ENCODE measurements around the gene JCHAIN.
"Not testable (repeated sequence)": the region's sequence is repeated elsewhere in the genome, so short reads cannot be mapped to it uniquely, and the experiment has no call there.

Gene JCHAIN

GRCh38 chr4:70676554-70677090 is 10.3 kb upstream of the JCHAIN start:
- no peaks in the 10 kb centered on the region for H3K9me3 Mint-ChIP-seq
- H3K4me1 Mint-ChIP-seq (ENCODE audit: low read depth): peaks cover 17% of the 10 kb centered on the region
- no peak overlapping the region for H3K4me3 Mint-ChIP-seq
- H3K27me3 Mint-ChIP-seq (ENCODE audit: low read depth): peaks cover 26% of the 10 kb centered on the region
- no peaks in the 10 kb centered on the region for H3K36me3 Mint-ChIP-seq (ENCODE audit: low read depth)
- H3K27ac Mint-ChIP-seq: peak overlapping the region; percentile 36

GRCh38 chr4:70674731-70675130 is 8.4 kb upstream of the JCHAIN start:
- H3K36me3 Mint-ChIP-seq (ENCODE audit: low read depth): no peaks in the 10 kb centered on the region
- no peak overlapping the region for H3K27ac Mint-ChIP-seq
- H3K4me1 Mint-ChIP-seq (ENCODE audit: low read depth): peaks cover 17% of the 10 kb centered on the region
- no peak overlapping the region for H3K4me3 Mint-ChIP-seq
- no peaks in the 10 kb centered on the region for H3K9me3 Mint-ChIP-seq
- peaks cover 40% of the 10 kb centered on the region for H3K27me3 Mint-ChIP-seq (ENCODE audit: low read depth)

- Mint-ChIP-seq H3K4me3 (no peak overlapping the region), H3K27ac (no peak overlapping the region), H3K9me3 (no peaks in the 10 kb centered on the region), H3K36me3 (ENCODE audit: low read depth) (no peaks in the 10 kb centered on the region), H3K4me1 (ENCODE audit: low read depth) (peaks cover 17% of the 10 kb centered on the region), H3K27me3 (ENCODE audit: low read depth) (peaks cover 40% of the 10 kb centered on the region)
Observed at GRCh38 chr4:70674191-70674590, 7.9 kb upstream of the JCHAIN start.

- no peaks in the 10 kb centered on the region for H3K9me3 Mint-ChIP-seq
- no peak overlapping the region for H3K4me3 Mint-ChIP-seq
- no peaks in the 10 kb centered on the region for H3K4me1 Mint-ChIP-seq (ENCODE audit: low read depth)
- H3K27ac Mint-ChIP-seq: no peak overlapping the region
- no peaks in the 10 kb centered on the region for H3K36me3 Mint-ChIP-seq (ENCODE audit: low read depth)
- peaks cover 40% of the 10 kb centered on the region for H3K27me3 Mint-ChIP-seq (ENCODE audit: low read depth)
Observed at GRCh38 chr4:70671091-70671490, 4.8 kb upstream of the JCHAIN start.

GRCh38 chr4:70670332-70671014 is 4.2 kb upstream of the JCHAIN start:
- H3K36me3 Mint-ChIP-seq (ENCODE audit: low read depth): no peaks in the 10 kb centered on the region
- no peak overlapping the region for H3K4me3 Mint-ChIP-seq
- H3K27ac Mint-ChIP-seq: no peak overlapping the region
- no peaks in the 10 kb centered on the region for H3K9me3 Mint-ChIP-seq
- H3K4me1 Mint-ChIP-seq (ENCODE audit: low read depth): no peaks in the 10 kb centered on the region
- H3K27me3 Mint-ChIP-seq (ENCODE audit: low read depth): peaks cover 35% of the 10 kb centered on the region

GRCh38 chr4:70667740-70668535 is 1.6 kb upstream of the JCHAIN start:
- Mint-ChIP-seq H3K27me3 (ENCODE audit: low read depth) (peaks cover 18% of the 10 kb centered on the region), H3K36me3 (ENCODE audit: low read depth) (no peaks in the 10 kb centered on the region), H3K27ac (no peak overlapping the region), H3K9me3 (no peaks in the 10 kb centered on the region), H3K4me3 (no peak overlapping the region), H3K4me1 (ENCODE audit: low read depth) (no peaks in the 10 kb centered on the region)

- not testable (repeated sequence) for H3K27ac Mint-ChIP-seq; H3K9me3 Mint-ChIP-seq; H3K36me3 Mint-ChIP-seq (ENCODE audit: low read depth); H3K4me1 Mint-ChIP-seq (ENCODE audit: low read depth); H3K4me3 Mint-ChIP-seq
- peaks cover 14% of the 10 kb centered on the region for H3K27me3 Mint-ChIP-seq (ENCODE audit: low read depth)
Observed at GRCh38 chr4:70661309-70661922, 4.9 kb downstream of the JCHAIN start.

- Mint-ChIP-seq H3K27ac (no peak overlapping the region), H3K9me3 (no peaks in the 10 kb centered on the region), H3K36me3 (ENCODE audit: low read depth) (no peaks in the 10 kb centered on the region), H3K4me3 (no peak overlapping the region), H3K4me1 (ENCODE audit: low read depth) (peaks cover 6% of the 10 kb centered on the region), H3K27me3 (ENCODE audit: low read depth) (peaks cover 14% of the 10 kb centered on the region)
Observed at GRCh38 chr4:70660106-70660505, 6.2 kb downstream of the JCHAIN start.

GRCh38 chr4:70658418-70658817 is 7.9 kb downstream of the JCHAIN start:
- Mint-ChIP-seq H3K4me3 (no peak overlapping the region), H3K27ac (no peak overlapping the region), H3K4me1 (ENCODE audit: low read depth) (peaks cover 6% of the 10 kb centered on the region)

GRCh38 chr4:70657326-70657725 is 9.0 kb downstream of the JCHAIN start:
- H3K27ac Mint-ChIP-seq: no peak overlapping the region
- H3K4me3 Mint-ChIP-seq: no peak overlapping the region
- no peaks in the 10 kb centered on the region for H3K9me3 Mint-ChIP-seq
- H3K36me3 Mint-ChIP-seq (ENCODE audit: low read depth): no peaks in the 10 kb centered on the region
- peaks cover 6% of the 10 kb centered on the region for H3K4me1 Mint-ChIP-seq (ENCODE audit: low read depth)
- H3K27me3 Mint-ChIP-seq (ENCODE audit: low read depth): peaks cover 14% of the 10 kb centered on the region

More at GRCh38 chr4:70658418-70658817, 7.9 kb downstream of the JCHAIN start:
- Mint-ChIP-seq H3K9me3 (no peaks in the 10 kb centered on the region), H3K36me3 (ENCODE audit: low read depth) (no peaks in the 10 kb centered on the region), H3K27me3 (ENCODE audit: low read depth) (peaks cover 14% of the 10 kb centered on the region)

- peaks cover 11% of the 10 kb centered on the region for H3K27me3 Mint-ChIP-seq (ENCODE audit: low read depth)
- no peaks in the 10 kb centered on the region for H3K36me3 Mint-ChIP-seq (ENCODE audit: low read depth)
- no peaks in the 10 kb centered on the region for H3K9me3 Mint-ChIP-seq
- H3K4me1 Mint-ChIP-seq (ENCODE audit: low read depth): peaks cover 3% of the 10 kb centered on the region
- no peak overlapping the region for H3K27ac Mint-ChIP-seq
- H3K4me3 Mint-ChIP-seq: no peak overlapping the region
Observed at GRCh38 chr4:70654605-70655011, 11.7 kb downstream of the JCHAIN start.

GRCh38 chr4:70651864-70652506 is 14.3 kb downstream of the JCHAIN start:
- H3K4me3 Mint-ChIP-seq: no peak overlapping the region
- H3K27me3 Mint-ChIP-seq (ENCODE audit: low read depth): no peaks in the 10 kb centered on the region
- H3K4me1 Mint-ChIP-seq (ENCODE audit: low read depth): peaks cover 3% of the 10 kb centered on the region
- H3K27ac Mint-ChIP-seq: no peak overlapping the region
- no peaks in the 10 kb centered on the region for H3K9me3 Mint-ChIP-seq
- no peaks in the 10 kb centered on the region for H3K36me3 Mint-ChIP-seq (ENCODE audit: low read depth)

- not testable (repeated sequence) for H3K4me3 Mint-ChIP-seq; H3K4me1 Mint-ChIP-seq (ENCODE audit: low read depth); H3K36me3 Mint-ChIP-seq (ENCODE audit: low read depth); H3K9me3 Mint-ChIP-seq; H3K27me3 Mint-ChIP-seq (ENCODE audit: low read depth); H3K27ac Mint-ChIP-seq
Observed at GRCh38 chr4:70650741-70651140, 15.6 kb downstream of the JCHAIN start.

GRCh38 chr4:70640192-70640591 is 26.1 kb downstream of the JCHAIN start:
- Mint-ChIP-seq H3K27me3 (ENCODE audit: low read depth) (peaks cover 3% of the 10 kb centered on the region), H3K27ac (no peak overlapping the region), H3K4me3 (no peak overlapping the region), H3K9me3 (no peaks in the 10 kb centered on the region), H3K36me3 (ENCODE audit: low read depth) (no peaks in the 10 kb centered on the region), H3K4me1 (ENCODE audit: low read depth) (peaks cover 2% of the 10 kb centered on the region)

All from T-helper 1 cell treated with Interleukin-12 subunit alpha and Interleukin-12 subunit beta and Interleukin-4 antibody, amounts not matched to agents 30 μg/mL and 1 μg/mL, for 36 hours (primary cell).